Endothelial cell of umbilical vein (primary cell): ENCODE data around the gene LHX2. TPM values are rescaled to one million over a fixed set of nuclear protein-coding genes. Genes with fewer than 3 reads are reported as not detected.

Experiments
- BruUV-seq: library from RNA; stranded (reverse); fragments of 400-500 nt; replicated peaks from 2 replicates; lab custom pipeline; 2021; lab: Mats Ljungman, UMichigan
- CTCF ChIA-PET: fragments of 300-600, 350-600 bp; sonication (Branson Sonifier 250); formaldehyde crosslinking; loops from one replicate; lab custom pipeline; 2021; ENCODE audit warnings: antibody characterized with exemption, inconsistent platforms; lab: Charles Lee
- POLR2A ChIA-PET: fragments of 300-600, 350-600 bp; sonication (Branson Sonifier 250); formaldehyde crosslinking; loops from one replicate; lab custom pipeline; 2021; ENCODE audit warnings: antibody characterized with exemption, inconsistent platforms; lab: Charles Lee
- DNase-seq: peaks from one replicate; pipeline ENCODE4 v3.0.0-alpha.2; 2011; ENCODE audit warnings: low read depth, low spot score
- FAIRE-seq: peaks from 2 replicates; lab custom pipeline; 2011; peaks lifted over from hg19 to GRCh38; lab: Jason Lieb, UNC
- H2AFZ ChIP-seq: 2 replicates; pipeline ENCODE4 v1.6.0; 2012; ENCODE audit warnings: low read depth, low read length, control low read depth, inconsistent platforms
- H3K27ac ChIP-seq: 2 replicates; pipeline ENCODE4 v1.5.1; 2011; ENCODE audit warnings: low read depth, mild to moderate bottlenecking, control low read depth, low read length, moderate library complexity; ENCODE audit not compliant: insufficient read depth
- H3K27me3 ChIP-seq, 2 experiments: 2 replicates each; pipeline versions ENCODE4 v1.6.0 to v1.6.1; 2011; ENCODE audit warnings: low read length in 2 of 2, mixed read lengths in 1 of 2; ENCODE audit not compliant: control insufficient read depth in 2 of 2, insufficient read depth in 2 of 2
- H3K36me3 ChIP-seq, 2 experiments: 2 replicates in 1 of 2; 3 replicates in 1 of 2; pipeline ENCODE4 v1.5.1; 2011; ENCODE audit warnings: low read length in 2 of 2, mild to moderate bottlenecking in 1 of 2, moderate library complexity in 1 of 2; ENCODE audit not compliant: control insufficient read depth in 2 of 2, insufficient read depth in 2 of 2; ENCODE audit errors: extremely low read depth in 1 of 2
- H3K4me1 ChIP-seq: 3 replicates; pipeline ENCODE4 v1.5.1; 2011; ENCODE audit warnings: mild to moderate bottlenecking, low read length; ENCODE audit not compliant: control insufficient read depth, insufficient read depth; ENCODE audit errors: extremely low read depth
- H3K4me2 ChIP-seq: 2 replicates; pipeline ENCODE4 v1.6.1; 2011; ENCODE audit warnings: low read length, control low read depth, mixed read lengths; ENCODE audit not compliant: insufficient read depth
- H3K4me3 ChIP-seq, 3 experiments: fragments of 200-600 bp in 1 of 3; sonication (generic), shearing (Covaris generic) in 1 of 3; replicated peaks in 1 of 3; 2 replicates each; pipeline ENCODE4 v1.5.1; 2011 to 2016; ENCODE audit warnings: control low read depth in 3 of 3, low read length in 3 of 3, mild to moderate bottlenecking in 2 of 3, inconsistent platforms in 1 of 3, low read depth in 1 of 3, moderate library complexity in 1 of 3; ENCODE audit not compliant: insufficient read depth in 1 of 3
- H3K79me2 ChIP-seq: 2 replicates; pipeline ENCODE4 v1.6.0; 2012; ENCODE audit warnings: low read length, inconsistent platforms; ENCODE audit not compliant: control insufficient read depth, insufficient read depth
- H3K9ac ChIP-seq: replicated peaks from 2 replicates; pipeline ENCODE3; 2011; ENCODE audit warnings: low read length, control low read depth; ENCODE audit not compliant: insufficient read depth; ENCODE audit errors: extremely low read depth
- H3K9me1 ChIP-seq: replicated peaks from 3 replicates; pipeline ENCODE4 v1.6.0; 2011; ENCODE audit warnings: mild to moderate bottlenecking, low read length; ENCODE audit not compliant: control insufficient read depth, insufficient read depth; ENCODE audit errors: extremely low read depth
- H3K9me3 ChIP-seq: replicated peaks from 2 replicates; pipeline ENCODE4 v1.5.1; 2012; ENCODE audit warnings: low read length, inconsistent platforms; ENCODE audit not compliant: control insufficient read depth, insufficient read depth
- H4K20me1 ChIP-seq: replicated peaks from 2 replicates; pipeline ENCODE3; 2011; ENCODE audit warnings: mild to moderate bottlenecking, low read length; ENCODE audit not compliant: control insufficient read depth, insufficient read depth; ENCODE audit errors: extremely low read depth
- CTCF ChIP-seq, 2 donors: IDR thresholded peaks; 1 replicate in 1 of 2; 2 replicates in 1 of 2; pipeline ENCODE4 v1.5.1; 2011; ENCODE audit warnings: low read length in 2 of 2, mild to moderate bottlenecking in 2 of 2, moderate library complexity in 2 of 2, control low read depth in 1 of 2, inconsistent platforms in 1 of 2, low read depth in 1 of 2; ENCODE audit not compliant: insufficient read depth in 1 of 2; ENCODE audit errors: extremely low read depth in 1 of 2
- EZH2 ChIP-seq: IDR thresholded peaks from 2 replicates; pipeline ENCODE4 v1.6.1; 2012; ENCODE audit warnings: borderline replicate concordance, low read depth, mild to moderate bottlenecking, moderate library complexity, low read length, inconsistent platforms; ENCODE audit not compliant: severe bottlenecking
- FOS ChIP-seq: IDR thresholded peaks from 2 replicates; pipeline ENCODE4 v1.6.1; 2011; ENCODE audit warnings: mild to moderate bottlenecking, low read length, moderate library complexity, borderline replicate concordance; ENCODE audit not compliant: insufficient read depth
- GATA2 ChIP-seq: IDR thresholded peaks from 2 replicates; pipeline ENCODE4 v1.7.0; 2011; ENCODE audit warnings: low read depth, mild to moderate bottlenecking, moderate library complexity, mixed read lengths, low read length; ENCODE audit not compliant: insufficient read length, insufficient read depth
- JUN ChIP-seq: IDR thresholded peaks from 2 replicates; pipeline ENCODE4 v1.6.1; 2011; ENCODE audit warnings: borderline replicate concordance, low read depth; ENCODE audit not compliant: insufficient read length, insufficient read depth
- MAX ChIP-seq: IDR thresholded peaks from 2 replicates; pipeline ENCODE4 v1.6.1; 2011; ENCODE audit not compliant: insufficient read depth, insufficient read length
- MYC ChIP-seq: IDR thresholded peaks from one replicate; pipeline ENCODE4 v1.6.1; 2011; ENCODE audit warnings: mild to moderate bottlenecking, low read depth, low read length
- POLR2A ChIP-seq: IDR thresholded peaks from 2 replicates; pipeline ENCODE4 v1.6.1; 2012; ENCODE audit warnings: low read depth, mild to moderate bottlenecking, control low read depth, low read length
- POLR2AphosphoS5 ChIP-seq: IDR thresholded peaks from 2 replicates; pipeline ENCODE4 v1.6.1; 2012; ENCODE audit warnings: low read depth, mild to moderate bottlenecking, control low read depth, low read length, moderate library complexity; ENCODE audit not compliant: insufficient read depth
- dilution Hi-C: fragments of 300-500 bp; cut with MboI; formaldehyde crosslinking; loops from one replicate; pipeline ENCODE4 v1.15.0; 2019; ENCODE audit warnings: low sequenced_read_pairs; ENCODE audit not compliant: extremely low pct_ligation_motif_present
- intact Hi-C: fragments of 100-400 bp; cut with micrococcal nuclease; formaldehyde crosslinking; loops from one replicate; pipeline ENCODE4 v1.10.0; 2022
- polyA plus RNA-seq, 4 experiments: library from polyadenylated mRNA; depleted of rRNA in 3 of 4; stranded (reverse) in 3 of 4; unstranded in 1 of 4; fragments of >200 nt; gene quantifications; 2 replicates each; pipeline versions ENCODE4 v1.2.1 to v1.2.3, GENCODE V29; 2011 to 2012; ENCODE audit warnings: missing spikeins in 1 of 4
- total RNA-seq: library from RNA; stranded (reverse); gene quantifications from 2 replicates; pipeline ENCODE4 v1.2.3, GENCODE V29; 2021

The LHX2 gene
- total and polyA plus RNA-seq, 2 donors (not counting 3 experiments of a cell fraction or from before 2014, with no cell fraction given) = not detected

- Histone ChIP-seq H3K4me1 (no peaks in the 10 kb centered on the region), H3K36me3 (no peaks in the 10 kb centered on the region), H3K4me2 (no peak overlapping the region), H3K9ac (no peak overlapping the region), H3K27me3 (peaks cover 2 to 9% of the 10 kb centered on the region in 2 experiments), H3K4me3 (no peak overlapping the region), H3K27ac (no peak overlapping the region), H2AFZ (no peak overlapping the region), H3K79me2 (no peaks in the 10 kb centered on the region), H3K9me1 (no peaks in the 10 kb centered on the region), H3K9me3 (no peaks in the 10 kb centered on the region), H4K20me1 (no peaks in the 10 kb centered on the region)
- DNase-seq (no peak), FAIRE-seq (no peak)
- ChIA-PET POLR2A (interaction anchor here (0.7 kb wide), 1 partner anchor 274 kb away, joined by 3 read pairs; no protein-coding TSS in a partner anchor), CTCF (no interaction called here)
- TF ChIP-seq EZH2 (no peak), POLR2A (no peak), FOS (no peak), JUN (no peak), POLR2AphosphoS5 (no peak), MYC (no peak), CTCF (IDR thresholded peaks at IDR 0.05; ENCODE audit: extremely low read depth in 1 of 2, insufficient read depth in 1 of 2, low read depth in 1 of 2, low read length in 2 of 2) (no peak), GATA2 (no peak), MAX (no peak)
- dilution Hi-C loops (no loop called here), intact Hi-C loops (no loop called here)
- no TSS peak for BruUV-seq
These were observed 46.8 kb upstream of the LHX2 start for GRCh38 chr9:123964761-123965160.
